ENCODE measurements around the gene TTC34.
"Not testable (repeated sequence)": the region's sequence is repeated elsewhere in the genome, so short reads cannot be mapped to it uniquely, and the experiment has no call there.

The TTC34 gene

DNA sequence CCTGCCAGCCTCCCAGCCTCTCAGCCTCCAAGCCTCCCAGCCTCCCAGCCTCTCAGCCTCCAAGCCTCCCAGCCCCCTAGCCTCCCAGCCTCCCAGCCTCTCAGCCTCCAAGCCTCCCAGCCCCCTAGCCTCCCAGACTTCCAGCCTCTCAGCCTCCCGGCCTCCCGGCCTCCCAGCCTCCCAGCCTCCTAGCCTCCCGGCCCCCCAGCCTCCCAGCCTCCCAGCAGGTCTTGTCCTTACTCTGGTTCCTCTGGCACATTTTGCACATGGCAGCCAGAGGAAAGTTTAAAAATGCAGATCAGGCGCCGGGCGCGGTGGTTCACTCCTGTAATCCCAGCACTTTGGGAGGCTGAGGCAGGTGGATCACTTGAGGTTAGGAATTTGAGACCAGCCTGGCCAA, 2.5 kb downstream of the TTC34 start:
- not testable (repeated sequence) for DNase-seq (ENCODE audit: low spot score)

DNA sequence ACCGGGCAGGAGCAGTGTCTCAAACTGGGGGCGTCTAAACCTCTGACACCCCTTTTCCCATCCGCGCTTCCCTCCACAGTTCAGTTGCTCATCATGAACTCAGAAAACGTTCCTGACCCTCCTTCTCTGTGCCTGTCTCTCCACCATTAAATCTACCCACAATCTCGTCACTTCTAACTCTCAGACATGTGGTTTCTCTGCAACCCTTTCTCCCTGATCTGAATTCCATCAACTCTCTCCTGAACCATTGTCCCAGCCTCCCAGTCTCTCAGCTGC, 3.8 kb downstream of the TTC34 start:
- no peak for DNase-seq (ENCODE audit: low spot score)

DNA sequence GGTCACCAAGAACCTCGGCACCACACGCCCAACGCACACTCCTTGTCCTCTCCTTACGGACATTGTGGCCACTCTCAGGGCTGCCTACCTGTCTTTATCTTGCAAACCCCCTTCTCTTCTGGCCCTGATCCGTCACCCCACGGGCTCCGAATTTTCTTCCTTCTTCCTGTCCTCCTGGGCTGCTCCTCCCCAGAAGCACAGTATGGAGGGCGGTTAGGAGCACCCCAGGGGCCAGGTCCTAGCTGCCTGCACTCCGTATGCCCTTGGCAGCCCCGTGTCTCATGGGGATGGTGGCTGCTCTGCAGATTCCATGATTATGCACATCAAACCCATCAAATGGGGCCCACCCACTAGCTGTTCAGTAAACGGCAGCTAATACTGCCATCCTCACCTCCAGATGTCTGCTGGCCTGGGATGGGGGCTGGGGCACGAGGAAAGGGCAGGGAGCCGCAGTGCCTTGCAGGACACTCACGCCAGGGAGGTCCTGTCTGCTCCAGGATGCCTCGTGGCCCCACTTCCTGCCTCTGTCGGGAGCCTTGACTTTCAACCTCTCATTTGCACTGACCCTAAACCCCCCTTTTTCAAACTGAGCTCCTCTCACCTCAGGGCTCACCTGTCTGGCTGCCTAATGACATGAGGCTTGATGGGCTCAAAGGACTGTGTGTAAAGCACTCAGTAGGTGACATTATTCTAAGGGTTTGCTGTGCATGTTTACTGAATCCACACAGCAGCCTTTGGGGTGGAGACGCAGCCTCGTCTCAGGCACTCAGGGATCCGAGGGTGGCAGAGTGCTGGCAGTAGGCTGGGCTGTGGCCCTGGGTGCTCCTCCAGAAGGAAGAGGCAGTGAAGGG, 4.4 kb downstream of the TTC34 start:
- no peak for DNase-seq (ENCODE audit: low spot score)

DNA sequence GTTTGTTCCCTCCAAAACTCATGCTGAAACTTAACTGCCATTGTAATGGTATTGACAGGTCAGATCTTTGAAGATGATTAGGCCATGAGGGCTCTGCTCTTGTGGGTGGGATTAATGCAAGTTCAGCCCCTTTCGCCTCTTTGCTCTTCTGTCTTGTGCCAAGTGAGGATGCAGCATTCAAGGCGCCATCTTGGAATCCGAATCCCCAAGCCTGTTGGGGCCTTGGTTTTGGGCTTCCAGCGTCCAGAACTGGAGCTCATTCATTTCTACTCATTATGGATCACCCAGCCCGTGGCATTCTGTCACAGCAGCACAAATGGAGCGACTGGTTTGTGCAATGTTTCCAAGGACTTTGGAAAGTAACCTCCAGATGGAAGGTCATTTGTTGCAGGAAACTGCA, 5.6 kb downstream of the TTC34 start:
- no peak for DNase-seq (ENCODE audit: low spot score)

DNA sequence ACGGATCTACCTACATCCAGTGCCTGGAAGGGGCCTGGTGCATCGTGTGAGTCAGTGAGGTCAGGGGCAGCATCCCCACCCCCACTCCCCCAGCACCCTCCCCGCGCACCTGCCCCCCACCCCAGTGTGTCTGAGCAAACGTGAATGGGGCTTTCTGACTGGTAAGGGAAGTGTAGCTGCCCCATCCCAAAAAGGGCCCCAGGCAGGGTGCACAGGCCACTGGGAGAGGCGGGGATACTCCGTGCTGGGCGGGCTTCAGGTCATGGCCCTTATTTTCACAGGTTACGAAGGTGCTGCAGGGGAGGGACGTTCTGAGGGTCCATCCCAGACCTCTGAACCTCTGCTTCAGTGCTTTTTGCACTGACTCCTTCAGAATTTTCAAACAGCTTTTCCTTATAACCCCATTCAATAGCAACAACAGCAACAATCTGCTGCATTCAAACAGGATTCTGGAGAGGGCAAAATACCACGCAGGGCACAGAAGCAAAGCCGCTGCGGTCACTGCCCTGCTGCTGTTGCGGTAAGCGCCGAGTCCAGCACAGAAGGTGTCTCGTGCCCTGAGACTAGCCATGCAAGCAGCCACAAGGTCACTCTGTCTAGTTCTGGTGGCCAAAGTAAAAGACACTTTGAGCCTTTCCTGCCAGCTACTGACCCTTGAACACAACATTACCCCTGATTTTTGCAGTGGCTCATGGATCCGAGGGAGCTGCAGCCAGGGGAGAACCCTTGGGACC, 10.3 kb downstream of the TTC34 start:
- no peak for DNase-seq (ENCODE audit: low spot score)

DNA sequence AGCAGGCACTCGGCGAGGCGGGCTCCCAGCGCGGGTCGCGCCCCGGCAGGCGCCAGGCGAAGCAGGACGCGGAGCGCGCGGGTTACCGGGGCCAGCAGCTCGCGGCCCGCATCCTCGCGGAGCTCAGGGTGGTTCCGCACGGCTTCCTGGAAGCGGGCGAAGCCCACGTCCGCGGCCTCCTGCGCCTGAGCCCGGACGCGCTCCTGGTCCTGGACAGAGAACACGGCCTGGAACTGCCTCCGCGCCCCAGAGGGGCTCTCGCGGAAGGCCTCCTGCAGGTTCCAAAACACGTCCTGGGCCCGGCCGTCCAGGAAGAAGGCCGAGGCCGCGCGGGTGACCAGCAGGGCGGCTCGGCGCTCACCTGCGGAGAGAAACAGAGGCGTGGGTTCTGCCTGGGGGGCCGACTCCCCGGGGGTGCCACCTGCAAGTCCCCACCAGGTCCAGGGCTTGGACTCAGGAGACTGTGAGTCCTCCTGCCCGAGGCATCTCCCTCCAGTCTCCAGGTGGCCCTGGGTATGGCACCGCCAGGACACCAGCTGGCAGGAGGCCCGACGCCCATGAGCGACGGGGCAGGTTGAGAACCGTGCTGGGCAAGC, 11.4 kb downstream of the TTC34 start:
- DNase-seq (ENCODE audit: low spot score): no peak

DNA sequence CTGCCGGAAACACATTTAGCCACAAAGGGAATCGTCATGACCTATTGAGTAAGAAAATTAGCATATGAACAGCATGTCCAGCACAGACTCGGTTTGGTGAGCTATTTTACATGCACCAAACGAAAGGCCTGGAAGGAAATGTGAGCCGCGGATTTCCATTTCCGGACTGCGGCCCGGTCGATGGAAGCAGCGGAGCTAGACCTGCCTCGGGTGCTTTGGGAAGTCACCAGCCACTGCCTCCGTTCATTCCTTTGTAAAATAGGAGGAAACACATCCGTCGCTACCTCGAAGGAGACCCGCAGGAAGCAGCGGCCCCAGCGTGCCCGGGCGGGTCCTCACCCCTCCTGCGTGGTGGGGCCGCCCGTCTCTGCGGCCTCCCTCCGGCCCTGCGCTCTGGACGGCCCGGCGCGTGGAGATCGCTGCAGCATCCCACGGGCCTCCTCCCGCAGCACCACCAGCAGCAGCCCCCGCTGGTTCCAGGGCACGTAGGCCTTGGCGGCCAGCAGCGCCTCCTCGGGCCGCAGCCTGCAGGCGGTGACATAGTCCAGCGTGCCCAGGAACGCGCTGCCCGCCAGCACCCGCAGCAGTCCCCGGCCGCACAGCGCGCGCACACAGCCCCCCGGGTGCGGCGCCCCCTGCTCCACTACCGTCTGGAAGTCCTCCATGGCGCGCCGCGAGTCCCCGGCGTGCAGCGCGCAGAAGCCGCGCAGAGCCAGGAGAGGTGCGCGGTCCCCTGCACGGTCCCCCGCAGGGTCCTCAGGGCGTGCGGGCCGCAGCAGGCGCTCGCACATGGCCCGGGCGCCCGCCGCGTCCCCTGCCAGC, 12.1 kb downstream of the TTC34 start:
- no peak for DNase-seq (ENCODE audit: low spot score)

DNA sequence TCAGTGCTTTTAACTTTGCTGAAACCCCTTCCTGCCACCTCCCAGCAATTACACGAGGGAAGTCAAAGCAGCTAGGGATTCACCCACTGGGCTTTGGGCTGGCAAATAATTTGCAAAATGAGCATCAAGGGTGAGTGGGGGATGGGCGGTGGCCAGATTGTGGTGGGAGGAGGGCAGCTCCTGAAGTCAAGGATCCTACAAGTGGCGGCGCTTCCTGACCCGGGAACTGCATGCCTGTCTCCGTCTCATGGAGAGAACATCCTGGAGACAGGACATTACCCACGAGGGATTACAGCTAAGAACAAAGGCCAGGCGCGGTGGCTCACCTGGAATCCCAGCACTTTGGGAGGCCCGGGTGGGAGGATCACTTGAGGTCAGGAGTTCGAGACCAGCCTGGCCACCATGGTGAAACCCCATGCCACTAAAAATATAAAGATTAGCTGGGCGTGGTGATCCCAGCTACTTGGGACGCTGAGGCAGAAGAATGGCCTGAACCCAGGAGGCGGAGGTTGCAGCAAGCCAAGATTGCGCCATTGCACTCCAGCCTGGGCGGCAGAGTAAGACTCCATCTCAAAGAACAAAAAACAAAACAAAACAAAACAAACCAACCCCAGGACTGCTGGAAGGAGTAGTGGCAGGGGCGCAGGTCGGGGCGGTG, 12.9 kb downstream of the TTC34 start:
- DNase-seq (ENCODE audit: low spot score): no peak

DNA sequence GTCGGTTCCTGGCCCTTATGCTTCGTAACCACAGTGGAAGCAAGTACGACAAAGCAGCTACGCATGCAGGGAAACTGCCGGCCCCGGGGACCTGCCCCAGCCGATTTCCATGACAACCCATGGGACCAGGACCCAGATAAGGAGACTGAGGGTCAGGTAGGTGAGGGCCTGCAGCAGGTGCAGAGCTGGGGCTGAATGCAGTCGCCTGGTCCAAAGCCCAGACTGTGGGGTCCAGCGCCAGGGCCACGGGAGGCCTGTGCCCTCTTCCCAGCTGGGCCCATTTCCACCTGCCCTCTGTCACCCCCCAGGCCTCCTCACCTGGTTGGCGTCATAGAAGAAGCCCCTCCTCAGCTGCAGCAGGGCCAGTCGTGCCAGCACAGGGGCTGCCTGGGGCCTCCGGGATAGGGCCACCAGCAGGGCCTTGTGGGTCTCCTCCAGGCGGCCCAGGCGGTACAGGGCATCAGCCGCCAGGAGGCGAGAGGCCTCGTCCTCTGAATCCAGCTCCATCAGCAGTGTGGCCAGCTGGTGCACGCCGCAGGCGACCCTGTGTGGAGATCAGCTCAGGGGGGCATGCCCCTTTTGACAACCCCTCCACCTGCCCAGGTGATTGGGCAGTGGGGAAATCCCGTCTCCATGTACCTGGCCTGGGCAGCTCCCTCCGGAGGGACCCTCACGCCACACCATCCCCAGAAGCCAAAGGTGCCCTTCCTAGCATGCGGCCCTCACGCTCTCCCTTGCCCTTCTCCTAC, 14.2 kb downstream of the TTC34 start:
- DNase-seq (ENCODE audit: low spot score): no peak

DNA sequence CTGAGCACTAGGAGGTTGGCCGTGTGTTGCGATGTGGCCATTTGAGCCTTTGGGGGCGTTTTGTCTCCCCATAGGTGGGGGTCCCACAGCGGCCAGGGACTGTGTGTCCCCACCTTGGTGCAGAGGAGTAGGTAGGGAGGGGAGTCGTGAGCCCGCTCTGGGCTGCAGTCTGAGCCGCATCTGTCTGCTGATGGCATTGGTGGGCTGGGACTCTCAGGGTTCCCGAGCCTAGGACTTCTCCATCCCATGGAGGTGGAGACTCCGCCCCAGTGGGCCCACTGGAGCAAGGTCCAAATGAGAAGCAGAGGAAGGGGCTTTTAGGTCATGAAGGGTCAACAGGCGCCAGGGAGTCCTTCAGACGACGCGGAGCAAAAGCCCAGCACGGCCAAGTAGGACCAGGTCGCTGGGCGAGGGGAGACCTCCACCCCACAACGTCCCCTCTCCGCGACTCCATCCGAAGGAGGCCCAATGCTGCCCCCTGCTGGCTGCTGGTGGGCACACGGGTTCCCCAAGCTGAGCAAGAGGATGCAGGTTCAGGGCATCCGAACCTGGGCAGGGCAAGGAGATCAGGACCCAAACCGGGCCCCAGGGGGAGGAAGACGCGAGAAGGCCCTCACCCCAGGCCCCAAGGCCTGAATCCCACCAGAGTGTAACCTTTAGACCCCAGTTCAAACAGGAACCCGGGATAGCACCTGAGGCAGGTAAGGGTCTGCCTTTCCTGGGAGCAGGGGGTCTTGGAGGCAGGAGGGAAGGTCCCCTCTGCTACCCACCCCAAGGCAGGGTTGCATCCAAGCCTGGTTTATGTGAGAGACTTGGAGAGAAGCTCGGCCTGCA, 14.9 kb downstream of the TTC34 start:
- DNase-seq (ENCODE audit: low spot score): peak; percentile 60

DNA sequence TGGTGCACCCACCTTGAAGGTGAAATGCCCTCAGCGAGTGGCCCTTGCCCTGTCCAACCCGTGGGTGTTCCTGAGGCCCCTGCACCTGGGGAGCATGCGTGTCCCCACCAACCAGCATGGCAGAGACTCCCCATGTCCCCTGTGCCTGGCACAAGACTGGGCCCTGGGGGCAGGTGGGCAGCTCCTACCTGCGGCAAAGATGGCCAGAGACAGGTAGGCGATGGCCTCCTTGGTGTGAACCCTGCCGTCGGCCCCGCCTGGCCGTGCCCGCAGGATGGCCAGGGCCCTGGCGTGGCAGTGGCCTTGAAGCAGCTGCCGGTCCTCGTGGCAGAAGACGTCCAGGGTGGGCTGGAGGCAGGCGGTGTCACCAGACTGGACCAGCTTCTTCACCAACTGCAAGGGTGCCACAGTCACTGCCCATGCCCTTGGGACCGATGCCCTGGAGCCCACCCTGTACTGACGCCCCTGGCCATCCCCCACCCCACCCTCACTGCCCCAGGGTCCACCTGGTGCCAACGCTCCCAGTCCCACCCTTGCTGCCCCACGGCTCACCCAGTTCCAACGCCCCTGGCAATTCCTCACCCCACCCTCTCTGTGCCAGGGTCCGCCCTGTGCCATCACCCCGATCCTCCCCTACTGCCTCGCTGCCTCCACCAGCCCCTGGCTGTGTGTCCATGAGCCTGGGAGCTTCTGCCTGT, 15.7 kb downstream of the TTC34 start:
- no peak for DNase-seq (ENCODE audit: low spot score)

DNA sequence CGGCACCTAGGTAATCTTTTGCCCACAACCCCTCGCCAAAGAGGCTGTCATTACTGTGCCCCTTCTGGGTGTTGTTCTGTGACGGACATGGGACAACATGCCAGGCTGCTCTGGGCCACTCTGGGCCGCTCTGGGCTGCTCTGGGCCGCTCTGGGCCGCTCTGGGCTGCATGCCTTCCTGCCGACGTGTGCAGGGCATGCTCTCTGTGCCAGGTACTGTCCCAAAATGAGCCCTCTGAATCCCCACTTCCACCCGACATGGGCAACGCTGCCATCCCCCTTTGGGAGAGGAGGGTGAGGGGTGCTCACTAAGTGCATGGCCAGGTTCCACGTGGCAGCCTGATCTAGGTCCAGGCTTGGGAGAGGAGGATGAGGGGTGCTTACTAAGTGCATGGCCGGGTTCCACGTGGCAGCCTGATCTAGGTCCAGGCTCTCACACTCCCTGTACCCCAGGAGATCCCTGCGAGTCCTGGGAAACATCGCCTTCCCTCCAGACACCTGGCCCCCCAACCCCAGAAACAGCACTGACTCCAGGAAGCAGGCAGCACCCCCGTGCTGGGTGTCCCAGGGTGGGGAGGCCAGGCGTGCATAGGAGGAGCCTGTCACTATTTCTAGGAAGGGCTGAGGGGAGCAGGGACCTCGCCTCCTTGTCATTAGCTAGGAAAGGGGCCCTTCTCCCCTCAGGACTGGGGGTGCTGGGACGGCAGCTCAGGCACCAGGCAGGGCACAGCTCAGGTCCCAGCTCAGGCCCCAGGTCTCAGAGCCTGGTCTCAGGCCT, 16.5 kb downstream of the TTC34 start:
- no peak for DNase-seq (ENCODE audit: low spot score)

DNA sequence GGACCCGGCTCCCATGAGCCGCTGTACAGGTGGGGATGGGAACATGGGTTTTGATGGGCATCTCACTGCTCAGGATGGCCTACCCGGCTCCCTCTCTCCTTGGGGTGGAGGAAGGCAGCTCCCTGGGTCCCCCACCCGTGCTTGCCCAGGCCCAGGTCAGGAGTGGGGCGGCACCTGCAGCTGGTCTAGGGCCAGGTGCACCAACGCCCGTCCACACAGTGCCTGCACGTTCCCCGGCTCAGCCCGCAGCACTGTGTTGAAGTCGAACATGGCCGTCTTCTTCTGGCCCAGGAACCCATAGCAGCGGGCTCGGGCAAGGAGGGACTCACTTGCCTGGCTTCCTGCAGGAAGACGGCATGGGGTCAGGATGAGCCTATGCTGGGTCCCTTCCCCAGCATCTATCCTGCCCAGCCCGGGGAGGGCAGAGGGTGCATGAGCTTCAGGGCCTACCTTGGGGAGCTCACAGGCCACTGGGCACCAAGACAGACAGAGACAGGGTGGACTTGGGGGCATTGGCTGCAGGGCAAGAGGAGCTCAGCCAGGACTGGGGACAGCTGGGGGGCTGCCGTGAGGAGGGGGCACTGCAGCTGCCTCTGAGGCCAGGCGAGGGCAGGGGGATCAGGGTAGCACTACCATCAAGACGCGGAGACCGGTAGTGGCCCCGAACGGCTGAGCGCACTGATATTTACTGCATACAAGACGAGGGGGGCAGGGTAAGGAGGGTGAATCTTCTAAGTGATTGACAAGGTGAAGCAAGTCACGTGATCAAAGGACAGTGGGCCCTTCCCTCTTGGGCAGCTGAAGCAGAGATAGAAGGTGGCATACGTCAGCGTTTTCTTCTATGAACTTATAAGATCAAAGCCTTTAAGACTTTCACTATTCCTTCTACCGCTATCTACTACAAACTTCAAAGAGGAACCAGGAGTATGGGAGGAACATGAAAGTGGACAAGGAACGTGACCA, 17.8 kb downstream of the TTC34 start:
- no peak for DNase-seq (ENCODE audit: low spot score)

DNA sequence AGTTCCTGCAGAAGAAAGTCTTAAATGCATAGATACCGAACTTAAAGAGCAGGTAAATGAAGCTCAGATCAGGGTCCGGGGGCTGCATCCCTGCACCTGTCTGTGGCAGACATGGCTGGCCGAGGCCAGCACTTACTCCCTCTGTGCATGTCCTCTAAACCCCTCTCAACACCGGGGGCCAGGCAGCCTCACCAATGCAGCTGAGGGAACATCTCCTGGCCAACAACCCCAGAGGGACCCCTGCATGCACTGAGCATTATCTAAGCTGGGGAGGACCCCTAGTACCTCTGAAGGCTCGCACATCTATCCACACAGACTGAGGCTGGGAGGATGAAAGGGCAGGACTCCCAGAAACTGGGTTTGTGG, 18.4 kb downstream of the TTC34 start:
- DNase-seq (ENCODE audit: low spot score): no peak

DNA sequence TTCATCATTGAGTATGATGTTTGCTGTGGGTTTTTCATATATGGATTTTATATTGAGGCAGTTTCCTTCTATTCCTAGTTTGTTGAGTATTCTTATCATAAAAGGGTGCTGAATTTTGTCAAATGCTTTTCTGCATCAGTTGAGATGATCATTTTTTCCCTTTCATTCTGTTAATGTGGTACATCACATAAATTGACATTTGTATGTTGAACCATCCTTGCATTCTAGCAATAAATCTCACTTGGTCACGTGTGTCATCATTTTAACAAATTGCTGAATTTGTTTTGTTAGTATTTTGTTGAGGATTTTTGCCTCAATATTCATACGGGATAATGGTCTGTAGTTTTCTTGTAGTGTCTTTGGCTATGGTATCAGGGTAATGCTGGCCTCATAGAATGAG, 19.9 kb downstream of the TTC34 start:
- DNase-seq (ENCODE audit: low spot score): no peak

DNA sequence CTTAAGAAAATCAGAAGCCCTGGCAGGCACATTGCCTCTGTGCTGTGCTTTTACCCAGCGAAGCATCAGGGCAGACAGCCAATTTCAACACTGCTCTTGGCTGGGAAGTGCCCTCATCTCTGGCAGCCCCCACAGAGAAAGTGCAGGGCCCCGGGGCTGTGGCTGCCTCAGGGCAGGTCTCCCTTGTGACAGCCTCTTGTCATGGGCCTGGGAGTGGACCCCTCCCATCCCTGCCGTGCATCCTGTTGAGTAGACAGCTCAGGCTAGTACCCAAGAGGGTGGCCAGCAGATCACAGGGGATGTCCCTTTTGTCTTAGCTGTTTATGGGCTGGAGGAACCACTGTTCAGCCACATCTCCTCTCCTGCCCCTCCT, 23.3 kb downstream of the TTC34 start:
- DNase-seq (ENCODE audit: low spot score): no peak

DNA sequence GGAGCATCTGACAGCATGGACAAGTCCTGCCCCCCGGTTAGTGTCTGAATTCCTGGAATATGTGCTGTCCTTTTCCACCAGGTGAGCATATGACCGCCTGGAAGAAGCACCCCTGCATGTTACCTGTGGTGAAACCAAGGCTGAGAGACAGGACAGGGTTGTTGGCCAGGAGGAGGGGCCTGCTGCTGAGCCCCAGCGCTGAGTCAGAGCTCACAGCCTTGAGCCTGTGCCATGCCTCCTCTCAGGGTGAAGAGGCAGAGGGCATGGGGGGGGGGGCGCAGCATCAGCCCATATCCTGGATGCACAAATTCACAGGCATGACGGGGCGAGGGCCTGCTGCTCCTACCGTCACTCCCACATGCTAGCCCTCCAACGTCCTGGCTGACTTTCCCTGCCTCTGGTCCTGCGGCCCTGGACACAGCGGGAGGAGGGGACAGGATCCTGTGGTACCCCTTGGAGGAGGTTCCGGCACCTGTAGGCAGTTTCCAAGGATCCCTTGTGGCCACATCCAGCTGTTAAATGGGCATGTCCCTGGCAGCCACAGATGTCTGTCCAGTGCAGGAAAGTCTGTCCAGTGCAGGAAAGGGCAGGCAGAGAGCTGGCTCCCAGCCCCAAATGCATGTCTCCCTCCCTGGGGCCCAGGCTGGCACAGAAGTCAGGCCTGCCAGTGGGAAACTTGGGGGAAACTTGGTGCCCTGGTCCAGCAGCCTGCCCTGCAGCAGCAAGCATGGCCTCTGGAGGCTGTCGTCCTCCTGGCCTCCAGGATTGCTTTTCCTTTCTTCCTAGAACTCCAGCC, 23.9 kb downstream of the TTC34 start:
- DNase-seq (ENCODE audit: low spot score): no peak

Measured in hematopoietic multipotent progenitor cell treated with erythropoietin and hydrocortisone succinate and interleukin-3 and kit ligand, for 15 days (in vitro differentiated cells).